HEK293 (cell line): ENCODE measurements around the gene PXYLP1.

Experiments
- ELK4 ChIP-seq: IDR thresholded peaks from 2 replicates; pipeline ENCODE4 v1.6.1; 2011; ENCODE audit warnings: mild to moderate bottlenecking, low read depth, low read length, borderline replicate concordance
- PRDM1 ChIP-seq: fragments of 450-650 bp; formaldehyde crosslinking; IDR thresholded peaks from 2 replicates; pipeline ENCODE4; 2016; ENCODE audit warnings: missing biosample characterization, missing genetic modification characterization

GRCh38 chr3:141320399-141321108 lies 88.9 kb downstream of the PXYLP1 start:
- no peak for TF ChIP-seq ELK4
- TF ChIP-seq PRDM1 (tag by site-specific recombination): no peak
